Karpas-422 (cell line): ENCODE data around the gene HAAO. TPM values are rescaled to one million over a fixed set of nuclear protein-coding genes. Genes with fewer than 3 reads are reported as not detected.

Source experiments
- DNase-seq: peaks from one replicate; pipeline ENCODE4 v3.0.0-alpha.2; 2015
- H2AFZ ChIP-seq: fragments of 200-600 bp; sonication (generic); 2 replicates; pipeline ENCODE4 v1.6.1; 2014; ENCODE audit warnings: antibody characterized with exemption, low read length, mixed read lengths
- H3K27ac ChIP-seq: fragments of 200-600 bp; sonication (generic); 2 replicates; pipeline ENCODE4 v1.5.1; 2014; ENCODE audit warnings: mild to moderate bottlenecking, low read length, moderate library complexity
- H3K27me3 ChIP-seq: fragments of 200-600 bp; sonication (generic); 2 replicates; pipeline ENCODE4 v1.6.1; 2014; ENCODE audit warnings: low read length, mixed read lengths
- H3K36me3 ChIP-seq: fragments of 200-600 bp; sonication (generic); 2 replicates; pipeline ENCODE4 v1.6.1; 2014; ENCODE audit warnings: low read length, mixed read lengths; ENCODE audit not compliant: insufficient read depth
- H3K4me1 ChIP-seq: fragments of 200-600 bp; sonication (generic); 2 replicates; pipeline ENCODE4 v1.6.1; 2014; ENCODE audit warnings: mild to moderate bottlenecking, low read length, mixed read lengths
- H3K4me2 ChIP-seq: fragments of 200-600 bp; sonication (generic); 2 replicates; pipeline ENCODE4 v1.6.1; 2014; ENCODE audit warnings: low read length, low read depth, mild to moderate bottlenecking; ENCODE audit not compliant: poor library complexity, severe bottlenecking
- H3K4me3 ChIP-seq: fragments of 200-600 bp; sonication (generic); 2 replicates; pipeline ENCODE4 v1.5.1; 2014; ENCODE audit warnings: mild to moderate bottlenecking, antibody characterized with exemption, low read length, mixed read lengths
- H3K79me2 ChIP-seq: fragments of 200-600 bp; sonication (generic); 2 replicates; pipeline ENCODE4 v1.6.1; 2014; ENCODE audit warnings: mild to moderate bottlenecking, low read length, mixed read lengths
- H3K9ac ChIP-seq: fragments of 200-600 bp; sonication (generic); 2 replicates; pipeline ENCODE4 v1.6.0; 2014; ENCODE audit warnings: low read length
- H3K9me2 ChIP-seq: fragments of 200-600 bp; sonication (generic), shearing (Covaris generic); replicated peaks from 2 replicates; pipeline ENCODE4 v1.6.0; 2014; ENCODE audit warnings: mild to moderate bottlenecking, low read length, moderate library complexity; ENCODE audit not compliant: insufficient read depth
- H3K9me3 ChIP-seq: fragments of 300-700, 200-600 bp; sonication (generic); 2 replicates; pipeline ENCODE4 v1.6.1; 2014; ENCODE audit warnings: low read length, mixed read lengths
- H4K20me1 ChIP-seq: fragments of 200-600 bp; sonication (generic); 2 replicates; pipeline ENCODE4 v1.6.1; 2014; ENCODE audit warnings: mild to moderate bottlenecking, antibody characterized with exemption, low read length, low read depth; ENCODE audit not compliant: insufficient read depth
- total RNA-seq: library from RNA; depleted of rRNA; stranded (reverse); fragments of >200 nt; shearing (Covaris generic); gene quantifications from 2 replicates; pipeline ENCODE4 v1.2.3, GENCODE V29; 2014; ENCODE audit warnings: low replicate concordance

HAAO gene
- total RNA-seq, 1 experiment from 2014 or later = not detected

DNA sequence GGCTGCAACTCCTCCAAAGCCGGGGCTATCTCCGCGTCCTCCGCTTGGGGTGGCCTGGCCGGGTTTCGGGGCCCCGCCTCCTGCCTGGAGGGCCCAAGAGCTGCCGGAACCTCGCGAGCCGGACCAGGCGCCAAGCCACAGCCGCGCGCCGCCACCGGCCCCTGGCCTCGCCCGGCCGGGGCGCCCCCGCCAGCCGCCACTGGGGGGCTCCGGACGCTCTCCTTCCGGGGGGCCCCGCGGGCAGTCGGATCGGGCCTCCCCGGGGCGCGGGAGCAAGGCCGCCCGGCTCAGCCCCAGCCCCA, 17.4 kb upstream of the HAAO start:
- H2AFZ ChIP-seq = peak overlapping the region; percentile 97
- H3K27me3 ChIP-seq = no peaks in the 10 kb centered on the region
- H3K4me1 ChIP-seq = peaks cover 23% of the 10 kb centered on the region
- H3K4me2 ChIP-seq = peak overlapping the region; percentile 97
- DNase-seq = peak; percentile 93
- H3K36me3 ChIP-seq = peaks cover 4% of the 10 kb centered on the region; the same call in 1 of the 2 replicates
- no peaks in the 10 kb centered on the region for H4K20me1 ChIP-seq
- H3K9ac ChIP-seq = peak overlapping the region; percentile 87
- H3K9me2 ChIP-seq = no peaks in the 10 kb centered on the region
- peak overlapping the region; percentile 85 for H3K4me3 ChIP-seq
- peaks cover 3% of the 10 kb centered on the region; the same call in 1 of the 2 replicates for H3K9me3 ChIP-seq
- H3K79me2 ChIP-seq = no peaks in the 10 kb centered on the region
- peak overlapping the region; percentile 87 for H3K27ac ChIP-seq

GRCh38 chr2:42809131-42809818, 16.9 kb upstream of the HAAO start:
- Histone ChIP-seq H4K20me1 (no peaks in the 10 kb centered on the region), H2AFZ (peak overlapping the region; percentile 97), H3K27me3 (no peaks in the 10 kb centered on the region), H3K36me3 (peaks cover 4% of the 10 kb centered on the region; the same call in 1 of the 2 replicates), H3K4me1 (peaks cover 23% of the 10 kb centered on the region), H3K9me3 (peaks cover 3% of the 10 kb centered on the region; the same call in 1 of the 2 replicates), H3K79me2 (no peaks in the 10 kb centered on the region), H3K4me2 (peak overlapping the region; percentile 97), H3K27ac (peak overlapping the region; percentile 87), H3K9me2 (no peaks in the 10 kb centered on the region), H3K9ac (peak overlapping the region; percentile 87), H3K4me3 (peak overlapping the region; percentile 85)
- peak; percentile 51 for DNase-seq

GRCh38 chr2:42808301-42808700, 15.9 kb upstream of the HAAO start:
- no peaks in the 10 kb centered on the region for H3K79me2 ChIP-seq
- H2AFZ ChIP-seq = no peak overlapping the region
- no peaks in the 10 kb centered on the region for H3K36me3 ChIP-seq
- H3K4me1 ChIP-seq = peaks cover 23% of the 10 kb centered on the region
- H3K9me2 ChIP-seq = no peaks in the 10 kb centered on the region
- H3K9ac ChIP-seq = no peak overlapping the region
- H4K20me1 ChIP-seq = no peaks in the 10 kb centered on the region
- H3K27ac ChIP-seq = no peak overlapping the region
- H3K4me2 ChIP-seq = no peak overlapping the region
- no peak for DNase-seq
- H3K9me3 ChIP-seq = no peaks in the 10 kb centered on the region
- no peak overlapping the region for H3K4me3 ChIP-seq
- H3K27me3 ChIP-seq = no peaks in the 10 kb centered on the region

GRCh38 chr2:42806786-42807185, 14.4 kb upstream of the HAAO start:
- Histone ChIP-seq H3K9ac (no peak overlapping the region), H3K79me2 (no peaks in the 10 kb centered on the region), H3K9me3 (no peaks in the 10 kb centered on the region), H3K4me3 (no peak overlapping the region), H3K4me2 (no peak overlapping the region), H2AFZ (no peak overlapping the region), H3K27ac (no peak overlapping the region), H3K4me1 (peaks cover 24% of the 10 kb centered on the region), H3K36me3 (no peaks in the 10 kb centered on the region; the same call in 1 of the 2 replicates), H3K27me3 (no peaks in the 10 kb centered on the region), H3K9me2 (no peaks in the 10 kb centered on the region), H4K20me1 (no peaks in the 10 kb centered on the region)
- no peak for DNase-seq

DNA sequence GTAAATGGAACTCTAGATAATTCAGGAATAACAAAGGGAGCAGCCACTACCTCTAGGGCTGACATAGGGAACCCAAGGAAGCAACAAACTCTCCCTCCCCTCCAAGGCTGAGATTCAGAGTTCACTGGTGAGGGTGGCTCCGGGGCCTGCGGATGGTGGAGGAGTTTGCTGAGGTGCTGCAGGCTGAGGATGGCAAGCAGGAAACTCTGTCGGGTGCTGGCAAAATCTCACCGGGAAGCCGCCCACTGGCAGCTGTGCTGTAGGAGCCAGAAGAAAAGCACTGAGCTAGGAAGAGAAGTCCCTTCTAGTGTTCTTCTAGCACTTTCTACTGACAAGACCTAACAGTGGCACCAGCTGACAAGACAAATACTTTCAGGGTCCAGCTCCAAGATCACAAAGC, 12.5 kb upstream of the HAAO start:
- H3K9ac ChIP-seq = no peak overlapping the region
- H3K36me3 ChIP-seq = no peaks in the 10 kb centered on the region; the same call in 1 of the 2 replicates
- H3K4me2 ChIP-seq = no peak overlapping the region
- H3K4me3 ChIP-seq = no peak overlapping the region
- H3K79me2 ChIP-seq = no peaks in the 10 kb centered on the region
- peaks cover 16% of the 10 kb centered on the region for H3K4me1 ChIP-seq
- H3K27ac ChIP-seq = no peak overlapping the region
- DNase-seq = no peak
- H2AFZ ChIP-seq = no peak overlapping the region
- no peaks in the 10 kb centered on the region for H3K9me2 ChIP-seq
- H4K20me1 ChIP-seq = no peaks in the 10 kb centered on the region
- H3K9me3 ChIP-seq = no peaks in the 10 kb centered on the region
- H3K27me3 ChIP-seq = no peaks in the 10 kb centered on the region

DNA sequence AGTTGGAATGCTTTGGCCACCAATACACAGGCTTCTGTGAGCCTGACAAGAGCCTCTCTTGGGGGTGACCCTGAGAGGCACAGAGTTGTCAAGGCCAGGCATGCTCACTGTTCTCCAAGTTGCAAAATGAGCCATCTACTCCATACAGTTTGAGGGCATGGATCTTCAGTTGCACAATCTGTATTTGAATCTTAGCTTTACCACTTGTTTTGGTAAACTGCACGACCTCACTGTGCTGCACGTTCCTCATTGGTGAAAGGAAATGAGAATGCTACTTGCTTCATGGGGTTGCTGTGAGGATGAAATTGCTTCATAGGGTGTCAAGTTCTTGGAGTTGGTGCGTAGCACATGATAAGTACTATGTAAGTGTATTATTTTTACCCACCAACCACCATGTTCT, 12.0 kb upstream of the HAAO start:
- Histone ChIP-seq H3K9me2 (no peaks in the 10 kb centered on the region), H3K79me2 (no peaks in the 10 kb centered on the region), H3K4me1 (peaks cover 12% of the 10 kb centered on the region), H2AFZ (no peak overlapping the region), H3K4me3 (no peak overlapping the region), H3K36me3 (no peaks in the 10 kb centered on the region; the same call in 1 of the 2 replicates), H3K9me3 (no peaks in the 10 kb centered on the region), H4K20me1 (no peaks in the 10 kb centered on the region), H3K27me3 (no peaks in the 10 kb centered on the region), H3K4me2 (no peak overlapping the region), H3K27ac (no peak overlapping the region), H3K9ac (no peak overlapping the region)
- no peak for DNase-seq

GRCh38 chr2:42802150-42802549, 9.8 kb upstream of the HAAO start:
- Histone ChIP-seq H3K9ac (no peak overlapping the region), H3K4me2 (no peak overlapping the region), H4K20me1 (no peaks in the 10 kb centered on the region), H3K79me2 (no peaks in the 10 kb centered on the region), H2AFZ (no peak overlapping the region), H3K9me3 (no peaks in the 10 kb centered on the region), H3K27me3 (no peaks in the 10 kb centered on the region), H3K9me2 (no peaks in the 10 kb centered on the region), H3K36me3 (no peaks in the 10 kb centered on the region; the same call in 1 of the 2 replicates), H3K4me1 (peaks cover 8% of the 10 kb centered on the region), H3K27ac (no peak overlapping the region), H3K4me3 (no peak overlapping the region)
- DNase-seq = no peak

- Histone ChIP-seq H3K9me3 (no peaks in the 10 kb centered on the region), H3K27ac (no peak overlapping the region), H2AFZ (no peak overlapping the region), H3K9me2 (no peaks in the 10 kb centered on the region), H3K36me3 (no peaks in the 10 kb centered on the region; the same call in 1 of the 2 replicates), H3K9ac (no peak overlapping the region), H3K4me1 (peaks cover 14% of the 10 kb centered on the region), H4K20me1 (no peaks in the 10 kb centered on the region), H3K4me2 (no peak overlapping the region), H3K79me2 (no peaks in the 10 kb centered on the region), H3K4me3 (no peak overlapping the region), H3K27me3 (no peaks in the 10 kb centered on the region)
- DNase-seq = no peak
These were observed 9.0 kb upstream of the HAAO start for GRCh38 chr2:42801381-42801780.
